Mesodermal cell (in vitro differentiated cells): ENCODE measurements around the gene TMEM53.

Experiments used
- H3K27ac ChIP-seq: 2 replicates; pipeline ENCODE4 v1.7.0; 2013; ENCODE audit warnings: mild to moderate bottlenecking, low read depth, low read length, moderate library complexity; ENCODE audit not compliant: severe bottlenecking
- H3K36me3 ChIP-seq: 2 replicates; pipeline ENCODE4 v1.7.1; 2013; ENCODE audit warnings: mild to moderate bottlenecking, low read length, moderate library complexity; ENCODE audit not compliant: control insufficient read depth, insufficient read depth
- H3K4me1 ChIP-seq: one replicate; pipeline ENCODE4 v1.7.1; 2013; ENCODE audit warnings: mild to moderate bottlenecking, low read length; ENCODE audit not compliant: insufficient read depth, control insufficient read depth, poor library complexity, severe bottlenecking
- H3K4me3 ChIP-seq: 2 replicates; pipeline ENCODE4 v1.7.0; 2013; ENCODE audit warnings: low read length, control low read depth, mild to moderate bottlenecking; ENCODE audit not compliant: insufficient read depth, poor library complexity, severe bottlenecking; ENCODE audit errors: extremely low read depth
- H3K9me3 ChIP-seq: 2 replicates; pipeline ENCODE4 v1.7.1; 2013; ENCODE audit warnings: mild to moderate bottlenecking, low read length, moderate library complexity; ENCODE audit not compliant: control insufficient read depth
- WGBS, 2 experiments: methylation state at CpG; one replicate each; pipeline ENCODE4 v1.1.5; 2013; ENCODE audit warnings: missing lambda C conversion rate in 2 of 2; ENCODE audit not compliant: insufficient coverage in 2 of 2; 5-methylcytosine and 5-hydroxymethylcytosine counted together

TMEM53 gene

GRCh38 chr1:44655609-44656008 lies 18.7 kb downstream of the TMEM53 start:
- no peak overlapping the region for H3K4me3 ChIP-seq
- no peaks in the 10 kb centered on the region for H3K4me1 ChIP-seq
- WGBS, 2 experiments, result 45 to 82% methylated on average over 3 to 4 of the region's 5 CpGs
- H3K36me3 ChIP-seq, result peaks cover 12% of the 10 kb centered on the region
- no peak overlapping the region for H3K27ac ChIP-seq
- no peaks in the 10 kb centered on the region for H3K9me3 ChIP-seq

DNA sequence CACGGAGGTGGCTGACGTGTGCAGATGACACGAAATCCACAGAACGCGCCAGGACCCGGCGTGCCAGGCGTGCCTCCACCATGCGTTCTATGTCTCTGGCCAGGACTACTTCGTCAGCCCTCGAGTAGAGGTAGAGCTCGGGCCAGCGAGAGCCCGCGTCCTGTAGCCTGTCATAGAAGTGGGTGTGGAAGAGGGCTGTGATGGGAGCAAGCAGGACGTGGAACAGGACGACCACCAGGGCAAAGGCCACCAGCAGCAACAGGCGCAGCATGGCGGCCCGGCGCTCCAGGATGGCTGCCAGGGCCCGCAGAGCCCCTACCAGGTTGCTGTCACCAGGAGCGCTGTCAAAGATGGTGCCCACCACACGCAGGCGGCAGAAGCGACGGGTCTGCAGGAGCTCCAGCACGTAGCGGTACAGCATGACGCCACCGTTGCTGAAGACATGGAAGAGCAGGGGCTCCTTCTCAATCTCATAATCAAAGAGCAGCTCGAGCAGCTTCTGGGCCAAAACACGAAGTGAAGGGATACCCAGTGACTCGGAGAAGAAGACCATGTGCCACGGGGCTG lies 19.6 kb downstream of the TMEM53 start:
- 96% methylated on average over 22 to 35 of the region's 35 CpGs for WGBS, 2 experiments
- H3K9me3 ChIP-seq, result no peaks in the 10 kb centered on the region
- H3K36me3 ChIP-seq, result peaks cover 20% of the 10 kb centered on the region
- H3K4me3 ChIP-seq, result no peak overlapping the region
- no peaks in the 10 kb centered on the region for H3K4me1 ChIP-seq
- H3K27ac ChIP-seq, result no peak overlapping the region

DNA sequence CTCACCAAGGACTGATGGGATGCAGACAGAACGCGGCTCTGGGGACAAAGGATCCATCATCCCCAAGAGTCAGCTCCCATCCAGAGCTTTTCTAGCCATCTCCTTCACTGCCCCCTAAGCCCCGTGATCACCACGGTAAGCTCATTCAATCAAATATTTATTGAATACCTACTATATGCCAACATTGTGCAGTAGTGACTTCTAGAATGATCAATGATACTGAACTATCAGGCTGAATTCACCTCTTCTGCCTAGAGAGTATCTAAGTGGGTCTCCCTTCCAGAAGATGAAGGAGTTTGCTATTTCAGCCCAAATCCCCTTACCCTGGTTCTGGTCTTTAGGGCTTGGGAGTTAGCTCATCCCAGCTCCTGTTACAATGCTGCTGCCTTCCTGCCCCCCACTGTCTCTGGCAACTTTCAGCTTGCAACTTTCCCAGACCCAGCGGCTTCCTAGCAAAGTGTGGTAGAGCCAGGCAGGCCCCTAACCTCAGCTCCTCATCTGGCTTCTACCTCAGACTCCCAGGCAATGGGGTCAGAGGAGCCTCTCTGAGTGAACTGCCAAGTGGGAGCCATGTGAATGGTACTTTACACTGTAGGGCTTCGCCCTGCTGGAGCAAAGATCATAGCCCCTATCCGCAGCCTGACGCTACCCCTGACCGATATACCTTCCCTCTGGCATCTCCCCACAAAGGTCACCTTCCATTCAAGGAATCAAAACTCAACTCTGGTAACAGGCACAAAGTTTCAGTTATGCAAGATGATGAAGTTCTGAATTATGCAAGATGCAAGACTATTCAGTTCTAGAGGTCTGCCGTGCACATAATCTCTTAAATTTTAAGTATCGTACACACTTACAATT lies 20.9 kb downstream of the TMEM53 start:
- WGBS, 2 experiments, result 40 to 67% methylated on average over 4 to 11 of the region's 11 CpGs
- Histone ChIP-seq H3K36me3 (peaks cover 33% of the 10 kb centered on the region), H3K9me3 (no peaks in the 10 kb centered on the region), H3K4me1 (no peaks in the 10 kb centered on the region), H3K27ac (no peak overlapping the region), H3K4me3 (no peak overlapping the region)

DNA sequence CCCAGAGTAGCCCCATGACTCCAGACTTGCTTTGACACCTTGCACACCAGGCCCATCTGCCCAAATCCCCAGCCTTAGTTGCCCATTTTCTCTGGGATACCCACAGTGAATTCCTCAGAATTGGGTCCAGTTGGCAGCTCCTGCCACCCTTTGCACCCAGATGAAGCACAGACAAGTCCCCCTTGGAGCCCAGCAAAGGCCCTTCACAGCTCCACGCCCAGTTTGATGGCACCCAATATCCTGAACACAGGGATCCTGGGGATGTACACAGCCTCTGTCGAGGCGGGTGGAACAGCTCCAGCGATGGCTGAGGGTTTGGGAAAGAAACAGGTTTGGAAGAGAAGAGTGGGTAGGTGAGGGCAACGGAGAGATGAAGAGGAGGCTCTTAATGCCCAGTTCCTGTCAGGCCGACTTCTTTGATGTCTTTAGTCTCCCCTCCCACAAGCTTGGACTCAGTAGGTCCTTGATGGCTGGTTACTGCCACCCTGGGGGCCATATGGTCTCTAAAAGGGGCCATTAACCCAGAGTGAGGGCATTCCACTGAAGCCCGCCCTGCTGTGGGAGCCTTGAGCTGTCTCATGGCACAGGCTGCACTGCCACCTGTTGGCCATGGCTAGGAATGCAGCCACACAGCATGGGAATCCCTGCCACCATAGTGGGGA lies 21.7 kb downstream of the TMEM53 start:
- peaks cover 40% of the 10 kb centered on the region for H3K36me3 ChIP-seq
- H3K4me3 ChIP-seq, result no peak overlapping the region
- H3K9me3 ChIP-seq, result no peaks in the 10 kb centered on the region
- no peak overlapping the region for H3K27ac ChIP-seq
- WGBS, 2 experiments, result 68 to 69% methylated on average over 6 of the region's 7 CpGs
- no peaks in the 10 kb centered on the region for H3K4me1 ChIP-seq

DNA sequence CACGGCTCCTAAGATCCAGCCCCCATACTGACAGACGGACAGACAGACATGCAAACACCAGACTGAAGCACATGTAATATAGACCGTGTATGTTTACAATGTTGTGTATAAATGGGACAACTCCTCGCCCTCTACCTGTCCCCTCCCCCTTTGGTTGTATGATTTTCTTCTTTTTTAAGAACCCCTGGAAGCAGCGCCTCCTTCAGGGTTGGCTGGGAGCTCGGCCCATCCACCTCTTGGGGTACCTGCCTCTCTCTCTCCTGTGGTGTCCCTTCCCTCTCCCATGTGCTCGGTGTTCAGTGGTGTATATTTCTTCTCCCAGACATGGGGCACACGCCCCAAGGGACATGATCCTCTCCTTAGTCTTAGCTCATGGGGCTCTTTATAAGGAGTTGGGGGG lies 23.2 kb downstream of the TMEM53 start:
- WGBS, 2 experiments, result 94 to 100% methylated on average over 3 to 5 of the region's 8 CpGs
- Histone ChIP-seq H3K4me1 (no peaks in the 10 kb centered on the region), H3K9me3 (no peaks in the 10 kb centered on the region), H3K27ac (no peak overlapping the region), H3K36me3 (peaks cover 55% of the 10 kb centered on the region), H3K4me3 (no peak overlapping the region)

DNA sequence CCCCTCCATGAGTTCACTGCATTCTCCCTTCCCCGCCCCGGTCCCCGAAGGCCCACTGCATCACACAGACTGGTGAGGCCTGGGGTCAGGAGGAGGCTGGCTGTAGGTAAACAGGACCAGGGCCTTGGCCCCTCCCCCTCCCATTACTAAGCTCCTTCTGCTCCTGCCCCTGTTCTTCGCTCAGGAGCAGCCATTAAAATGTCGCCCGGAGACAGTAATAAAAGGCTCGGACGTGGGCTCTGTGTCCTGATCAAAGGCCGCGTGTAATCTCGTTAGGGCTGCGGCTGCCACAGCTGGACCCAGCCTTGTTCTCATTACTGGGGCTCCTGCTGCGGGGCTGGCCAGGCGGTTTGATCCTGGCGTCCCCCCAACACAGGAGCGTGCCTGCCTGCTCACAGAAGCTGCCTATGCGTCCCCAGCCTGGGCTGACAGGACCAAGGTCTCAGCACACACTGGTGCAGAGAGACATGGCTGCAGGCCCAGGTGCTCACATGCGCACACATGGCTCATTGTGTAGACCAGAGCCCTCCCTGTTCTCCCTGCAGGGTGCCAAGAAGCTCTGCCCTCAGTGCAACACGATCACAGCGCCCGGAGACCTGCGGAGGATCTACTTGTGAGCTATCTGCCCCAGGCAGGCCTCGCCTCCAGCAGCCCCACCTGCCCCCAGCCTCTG lies 24.0 kb downstream of the TMEM53 start:
- Histone ChIP-seq H3K4me1 (no peaks in the 10 kb centered on the region), H3K27ac (peak overlapping the region; percentile 23), H3K36me3 (peaks cover 63% of the 10 kb centered on the region), H3K4me3 (no peak overlapping the region), H3K9me3 (no peaks in the 10 kb centered on the region)
- 84 to 88% methylated on average over 20 of the region's 23 CpGs for WGBS, 2 experiments

- no peak overlapping the region for H3K4me3 ChIP-seq
- WGBS, 2 experiments, result 97% methylated on average over 12 of the region's 13 CpGs; no CpG with 5 or more reads in 1 of the 2 experiments
- H3K36me3 ChIP-seq, result peaks cover 68% of the 10 kb centered on the region
- H3K4me1 ChIP-seq, result no peaks in the 10 kb centered on the region
- H3K27ac ChIP-seq, result peak overlapping the region; percentile 23
- H3K9me3 ChIP-seq, result no peaks in the 10 kb centered on the region
Observed at GRCh38 chr1:44649788-44650158, 24.5 kb downstream of the TMEM53 start.

DNA sequence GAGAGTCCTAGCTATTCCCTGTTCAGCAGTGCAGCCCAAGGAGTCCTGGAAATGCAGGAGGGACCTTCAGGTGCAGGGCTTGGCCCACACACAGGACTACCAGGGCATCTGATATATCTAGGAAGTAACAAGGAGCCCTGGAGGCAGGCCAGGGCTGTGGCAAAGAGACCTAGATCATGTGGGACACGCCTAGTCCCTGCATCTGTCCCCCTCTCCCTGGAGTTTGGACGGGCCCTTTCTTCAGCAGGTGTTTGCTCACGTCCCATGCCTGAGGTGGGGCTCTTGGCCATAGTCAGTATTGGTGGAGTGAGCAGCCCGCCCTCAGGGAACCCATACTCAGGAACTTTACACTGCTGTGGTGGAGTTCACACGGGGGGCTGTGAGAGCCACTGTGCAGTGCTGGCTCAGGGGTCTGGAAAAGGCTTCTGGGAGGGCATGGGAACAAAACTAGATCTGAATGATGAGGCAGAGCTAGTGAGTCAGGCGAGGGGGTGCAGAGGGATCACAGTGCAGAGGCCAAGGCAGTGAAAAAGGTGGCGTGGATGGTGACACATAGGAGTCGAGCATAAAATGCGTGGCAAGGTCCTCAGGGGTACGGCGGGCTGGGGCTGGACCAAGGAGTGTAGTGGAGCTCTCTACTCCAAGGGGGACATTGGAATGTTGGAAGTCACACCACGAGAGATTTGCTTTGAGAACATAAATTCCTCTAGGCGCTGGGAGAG lies 25.6 kb downstream of the TMEM53 start:
- 94 to 95% methylated on average over 12 of the region's 13 CpGs for WGBS, 2 experiments
- Histone ChIP-seq H3K9me3 (no peaks in the 10 kb centered on the region), H3K4me3 (no peak overlapping the region), H3K27ac (peak overlapping the region; percentile 29), H3K4me1 (no peaks in the 10 kb centered on the region), H3K36me3 (peaks cover 79% of the 10 kb centered on the region)

- WGBS, 2 experiments, result 88 to 96% methylated on average over 2 of the region's 2 CpGs
- no peak overlapping the region for H3K4me3 ChIP-seq
- no peaks in the 10 kb centered on the region for H3K9me3 ChIP-seq
- H3K4me1 ChIP-seq, result no peaks in the 10 kb centered on the region
- no peak overlapping the region for H3K27ac ChIP-seq
- H3K36me3 ChIP-seq, result peaks cover 85% of the 10 kb centered on the region
Observed at GRCh38 chr1:44647896-44648295, 26.4 kb downstream of the TMEM53 start.
